ENCODE results near the gene OBSCN. TPM values are rescaled to one million over a fixed set of nuclear protein-coding genes. Genes with fewer than 3 reads are reported as not detected.

The OBSCN gene
- total RNA-seq, 2 experiments from 2014 or later = 80.8 to 82.2 TPM

GRCh38 chr1:228206582-228207351 is 1.1 kb upstream of the OBSCN start:
- H3K4me1 Mint-ChIP-seq (ENCODE audit: low read depth) = no peaks in the 10 kb centered on the region
- no peak for ATAC-seq (ENCODE audit: poor library complexity)
- Histone ChIP-seq H3K27me3 (ENCODE audit: control insufficient read depth in 1 of 2, insufficient read depth in 2 of 2, low read length in 2 of 2) (peaks cover 0 to 5% of the 10 kb centered on the region in 2 experiments), H3K36me3 (ENCODE audit: insufficient read depth, low read length) (no peaks in the 10 kb centered on the region), H3K4me3 (ENCODE audit: low read length) (no peak overlapping the region), H3K27ac (ENCODE audit: low read depth in 1 of 2, low read length in 2 of 2) (no peak overlapping the region), H3K4me1 (ENCODE audit: insufficient read depth, low read length) (no peaks in the 10 kb centered on the region), H3K9me3 (ENCODE audit: control insufficient read depth in 1 of 2, insufficient read depth in 1 of 2, low read length in 2 of 2) (no peaks in the 10 kb centered on the region)
- H3K9me3 Mint-ChIP-seq = no peaks in the 10 kb centered on the region
- no peak for DNase-seq
- intact Hi-C loops (cut with DNase I, micrococcal nuclease) = no loop called here
- CTCF ChIA-PET = no interaction called here
- no peak overlapping the region for H3K27ac Mint-ChIP-seq
- TF ChIP-seq CTCF (IDR thresholded peaks at IDR 0.05) = no peak
- H3K36me3 Mint-ChIP-seq (ENCODE audit: low read depth) = no peaks in the 10 kb centered on the region
- no peak overlapping the region for H3K4me3 Mint-ChIP-seq
- H3K27me3 Mint-ChIP-seq = peaks cover 20% of the 10 kb centered on the region
- POLR2A ChIA-PET = no interaction called here

- ChIA-PET POLR2A (no interaction called here), CTCF (no interaction called here)
- Histone ChIP-seq H3K27ac (ENCODE audit: low read depth in 1 of 2, low read length in 2 of 2) (no peak overlapping the region), H3K4me3 (ENCODE audit: low read length) (no peak overlapping the region), H3K4me1 (ENCODE audit: insufficient read depth, low read length) (peaks cover 1% of the 10 kb centered on the region), H3K27me3 (ENCODE audit: control insufficient read depth in 1 of 2, insufficient read depth in 2 of 2, low read length in 2 of 2) (peaks cover 0 to 5% of the 10 kb centered on the region in 2 experiments), H3K9me3 (ENCODE audit: control insufficient read depth in 1 of 2, insufficient read depth in 1 of 2, low read length in 2 of 2) (no peaks in the 10 kb centered on the region), H3K36me3 (ENCODE audit: insufficient read depth, low read length) (no peaks in the 10 kb centered on the region)
- intact Hi-C loops (cut with DNase I, micrococcal nuclease) = no loop called here
- Mint-ChIP-seq H3K36me3 (ENCODE audit: low read depth) (no peaks in the 10 kb centered on the region), H3K4me3 (no peak overlapping the region), H3K27ac (no peak overlapping the region), H3K9me3 (no peaks in the 10 kb centered on the region), H3K27me3 (peaks cover 19% of the 10 kb centered on the region), H3K4me1 (ENCODE audit: low read depth) (no peaks in the 10 kb centered on the region)
- no peak for TF ChIP-seq CTCF (IDR thresholded peaks at IDR 0.05)
- DNase-seq (no peak), ATAC-seq (ENCODE audit: poor library complexity) (no peak)
These were observed 448 bp upstream of the OBSCN start for GRCh38 chr1:228207381-228207810.

- Mint-ChIP-seq H3K27me3 (peaks cover 9% of the 10 kb centered on the region), H3K9me3 (no peaks in the 10 kb centered on the region), H3K4me3 (no peak overlapping the region), H3K4me1 (ENCODE audit: low read depth) (peaks cover 7% of the 10 kb centered on the region), H3K27ac (no peak overlapping the region), H3K36me3 (ENCODE audit: low read depth) (peaks cover 4% of the 10 kb centered on the region)
- H3K4me3 ChIP-seq (ENCODE audit: low read length) = no peak overlapping the region
- no peaks in the 10 kb centered on the region for H3K9me3 ChIP-seq (ENCODE audit: control insufficient read depth in 1 of 2, insufficient read depth in 1 of 2, low read length in 2 of 2)
- ATAC-seq (ENCODE audit: poor library complexity) (no peak), DNase-seq (no peak)
- H3K27ac ChIP-seq (ENCODE audit: low read depth in 1 of 2, low read length in 2 of 2) = no peak overlapping the region
- TF ChIP-seq CTCF (IDR thresholded peaks at IDR 0.05) = no peak
- H3K27me3 ChIP-seq (ENCODE audit: control insufficient read depth in 1 of 2, insufficient read depth in 2 of 2, low read length in 2 of 2) = peaks cover 0 to 5% of the 10 kb centered on the region in 2 experiments
- H3K4me1 ChIP-seq (ENCODE audit: insufficient read depth, low read length) = peaks cover 14% of the 10 kb centered on the region
- ChIA-PET POLR2A (no interaction called here), CTCF (no interaction called here)
- no peaks in the 10 kb centered on the region for H3K36me3 ChIP-seq (ENCODE audit: insufficient read depth, low read length)
- intact Hi-C loops (cut with DNase I, micrococcal nuclease) = no loop called here
These were observed 1.1 kb downstream of the OBSCN start for GRCh38 chr1:228208831-228209551.
